Activated CD4-positive, alpha-beta T cell treated with anti-CD3 and anti-CD28 coated beads, Interleukin-2, Interleukin-4, amounts not matched to agents 100 ng/mL and 50 ng/mL, durations not matched to agents 16 hours and 8 hours (primary cell): ENCODE measurements around the gene ZC3H6.
"Not testable (repeated sequence)": the region's sequence is repeated elsewhere in the genome, so short reads cannot be mapped to it uniquely, and the experiment has no call there.

ENCODE experiments used
- DNase-seq: peaks from one replicate; pipeline ENCODE4 v3.0.0-alpha.2; 2020; ENCODE audit warnings: low spot score

ZC3H6 gene

DNA sequence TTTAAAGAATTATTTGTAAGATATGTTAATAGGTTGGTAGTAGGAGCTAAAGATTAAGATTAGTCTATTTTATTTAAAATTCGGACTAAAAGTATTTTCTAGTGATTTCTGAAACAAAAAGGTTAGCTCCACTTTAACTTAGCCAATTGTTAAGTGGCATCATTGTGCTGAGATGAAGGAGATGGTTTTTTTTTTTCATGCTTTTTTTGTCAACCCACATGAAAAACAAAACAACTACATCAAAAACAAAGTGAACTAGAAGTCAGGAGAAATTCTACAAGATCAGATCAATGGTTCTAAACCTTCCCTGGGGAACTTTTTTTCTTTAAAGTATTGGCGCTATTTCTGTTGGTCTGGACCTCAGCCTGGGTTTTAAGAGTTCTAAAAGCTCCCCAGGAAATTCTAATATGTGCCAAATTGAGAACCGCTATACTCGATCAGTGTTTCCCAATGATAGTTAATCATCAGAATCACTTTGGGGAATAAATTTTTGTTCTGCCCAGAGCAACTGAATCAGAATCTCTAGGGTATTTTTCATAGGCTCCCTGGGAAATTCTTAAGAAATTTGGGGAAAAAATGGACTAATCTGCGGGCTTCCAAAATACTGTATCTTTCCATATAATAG lies 2.3 kb downstream of the ZC3H6 start:
- DNase-seq: no peak

DNA sequence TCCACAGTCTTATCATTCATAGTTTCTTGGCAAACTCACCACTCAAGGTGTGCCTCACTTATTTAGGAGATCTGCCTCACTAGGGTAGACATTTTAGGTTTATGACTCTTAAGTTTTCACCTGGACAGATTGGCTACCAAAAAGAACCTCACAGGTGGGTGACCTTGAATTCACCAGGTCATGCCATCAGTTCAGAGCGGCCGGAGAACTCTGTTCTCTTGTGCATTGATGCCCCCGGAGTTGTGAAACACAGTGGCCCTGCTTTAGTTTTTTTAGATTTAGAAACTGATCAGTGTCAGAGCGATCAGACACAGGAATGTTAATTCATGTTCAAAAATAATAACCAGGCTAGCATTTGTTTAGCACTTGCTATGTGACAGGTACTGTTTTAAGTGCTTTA lies 6.7 kb downstream of the ZC3H6 start:
- not testable (repeated sequence) for DNase-seq

DNA sequence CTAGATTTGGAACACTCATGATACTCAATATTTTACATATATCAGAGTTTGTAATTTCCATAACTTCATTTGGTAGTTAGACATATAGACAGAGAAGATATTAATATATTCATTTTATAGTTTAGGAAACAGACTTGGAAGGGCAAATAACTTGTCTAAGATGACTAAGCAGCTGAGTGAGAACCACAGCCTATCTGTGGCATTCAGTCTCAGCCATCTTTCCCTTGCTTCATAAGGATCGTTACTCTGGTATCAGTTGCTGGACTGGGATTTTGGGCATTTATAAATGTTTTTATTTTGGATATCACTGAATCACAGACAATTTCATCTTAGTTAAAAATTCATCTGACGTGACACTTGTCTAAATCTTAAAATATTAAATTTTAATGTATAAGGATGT lies 8.1 kb downstream of the ZC3H6 start:
- not testable (repeated sequence) for DNase-seq

DNA sequence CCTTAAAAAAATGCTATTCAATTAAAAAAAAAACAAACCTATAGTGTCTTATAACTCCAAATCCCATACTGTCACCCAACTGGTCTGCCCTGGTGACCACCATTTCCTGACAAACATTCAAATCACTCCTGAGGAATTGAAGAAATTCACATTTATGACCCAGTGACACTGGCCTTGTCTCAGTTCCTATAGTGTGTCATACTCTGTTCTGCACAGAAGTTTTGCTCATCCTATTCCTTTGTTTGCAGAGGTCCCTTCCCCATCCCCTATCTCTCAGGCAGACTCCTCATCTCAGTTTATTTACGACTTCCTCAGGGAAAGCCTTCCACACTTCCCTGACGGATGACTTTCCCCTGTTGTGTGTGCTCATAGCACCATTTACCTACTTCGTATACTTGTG lies 14.7 kb downstream of the ZC3H6 start:
- DNase-seq: no peak

DNA sequence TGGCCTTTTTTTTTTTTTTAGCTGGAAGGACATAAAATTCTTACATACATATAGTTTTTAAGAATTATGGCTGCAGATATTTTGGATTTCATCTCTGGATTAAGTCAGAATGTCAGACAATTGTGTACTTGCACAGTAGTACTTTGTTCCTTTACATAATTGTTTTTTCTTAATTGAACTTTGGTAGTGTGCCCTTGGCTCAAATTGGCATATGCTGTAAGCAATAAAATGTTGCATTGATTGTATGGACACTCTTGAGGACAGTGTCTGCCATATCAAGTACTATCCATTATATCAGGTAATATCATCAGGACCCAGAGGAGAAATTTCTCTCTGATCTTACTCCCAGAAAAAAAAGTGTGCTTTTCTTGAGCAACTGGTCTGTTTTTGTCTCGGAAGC lies 15.3 kb downstream of the ZC3H6 start:
- DNase-seq: no peak

DNA sequence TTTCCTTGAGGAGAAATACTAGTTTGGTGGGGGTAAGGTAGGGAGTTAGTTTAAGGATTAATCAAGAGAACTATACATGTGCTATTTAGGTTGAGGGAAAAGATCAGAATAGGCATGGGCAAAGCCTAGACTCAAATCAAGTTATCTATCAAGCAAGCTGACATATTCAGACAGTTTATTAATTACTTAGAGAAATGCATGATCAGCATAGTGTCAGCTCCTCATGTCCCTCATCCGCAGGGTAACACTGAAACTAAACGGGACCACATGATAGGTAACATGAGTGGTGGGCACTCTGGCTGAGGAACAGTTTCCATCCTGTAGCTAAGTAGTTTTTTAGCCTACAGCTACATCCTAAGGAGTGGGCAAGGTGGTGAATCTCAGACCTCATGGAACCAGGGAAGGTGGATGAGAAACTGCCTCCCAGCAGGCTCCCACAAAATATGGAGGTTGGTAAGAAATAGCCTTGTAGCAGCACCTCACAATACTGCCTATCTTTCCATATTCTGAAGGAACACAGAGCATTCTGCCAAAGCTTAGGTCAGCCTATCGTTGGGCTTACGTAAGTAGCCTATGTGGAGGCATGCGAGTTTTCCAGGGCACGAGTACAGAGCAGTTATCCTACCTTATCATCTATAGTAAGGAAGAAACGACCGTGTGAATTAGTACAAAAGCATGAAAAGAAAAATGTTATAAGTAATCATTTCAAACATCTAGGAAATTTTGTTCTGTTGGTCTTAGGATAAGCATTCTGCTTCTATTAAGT lies 18.4 kb downstream of the ZC3H6 start:
- DNase-seq: no peak

DNA sequence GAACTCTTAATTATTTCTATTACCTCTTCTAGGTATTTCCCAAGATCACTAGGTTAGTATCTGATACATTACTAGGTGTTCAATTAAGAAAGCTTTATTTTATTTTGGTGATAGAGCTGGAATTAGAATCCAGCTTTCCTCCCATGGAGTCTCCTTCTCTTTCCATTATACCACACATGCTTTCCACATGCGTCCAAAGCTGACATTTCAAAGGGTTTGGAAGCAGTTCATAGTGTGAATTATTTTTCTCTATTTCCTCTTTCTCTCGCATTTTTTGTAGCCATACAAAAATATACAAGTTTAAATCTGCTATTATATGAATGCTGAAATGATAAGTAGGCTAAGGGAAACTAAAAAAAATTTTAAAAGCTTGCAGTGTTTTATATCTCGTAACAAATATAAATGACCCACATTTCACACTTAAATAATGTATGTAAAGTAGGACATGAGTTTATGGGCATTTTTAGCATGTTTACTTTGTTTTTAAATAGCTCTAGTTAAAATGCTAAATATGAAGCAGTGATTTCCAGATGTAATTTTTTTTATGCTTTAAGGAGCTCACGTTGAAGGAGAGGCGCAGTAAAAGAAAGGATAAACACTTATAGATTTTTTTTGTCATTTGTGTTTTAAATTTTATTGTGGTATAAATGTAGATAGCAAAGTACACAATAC lies 20.1 kb downstream of the ZC3H6 start:
- no peak for DNase-seq

DNA sequence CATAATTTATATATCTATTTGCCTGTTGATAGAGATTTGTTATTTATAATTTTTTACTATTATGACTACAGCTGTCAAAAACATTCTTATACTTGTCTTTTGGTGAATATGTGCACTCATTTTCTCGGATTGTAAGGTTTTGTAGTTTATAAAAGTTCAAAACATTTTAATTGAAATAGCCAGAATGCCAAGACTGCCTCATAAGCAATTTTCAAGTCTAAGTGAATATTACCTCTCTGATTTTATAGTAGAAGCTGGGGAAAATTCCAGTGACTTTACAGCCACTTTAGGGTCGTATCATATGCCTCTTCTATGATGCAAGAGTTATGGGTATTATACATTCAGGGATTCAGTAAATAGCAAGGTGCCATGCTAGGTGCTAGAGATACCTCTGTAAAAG lies 21.0 kb downstream of the ZC3H6 start:
- DNase-seq: no peak

DNA sequence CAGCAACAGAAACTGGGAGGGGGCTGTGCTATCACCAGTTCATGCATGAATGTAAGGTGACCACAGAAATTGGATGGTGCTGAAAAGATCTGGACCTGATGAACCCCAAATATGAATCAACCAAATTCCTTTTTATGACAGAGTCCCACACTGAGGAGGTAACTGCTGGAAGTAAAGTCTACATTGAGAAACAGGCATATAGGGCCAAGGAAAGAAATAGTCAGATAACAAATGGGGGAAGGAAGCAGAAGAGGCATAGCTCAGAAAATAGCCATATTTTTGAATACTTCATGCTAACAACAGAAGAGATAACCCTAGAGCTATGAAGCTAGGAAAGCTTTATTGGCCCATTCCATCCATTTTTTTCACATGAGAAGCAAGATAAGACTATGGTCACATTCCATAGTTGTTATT lies 25.8 kb downstream of the ZC3H6 start:
- no peak for DNase-seq

DNA sequence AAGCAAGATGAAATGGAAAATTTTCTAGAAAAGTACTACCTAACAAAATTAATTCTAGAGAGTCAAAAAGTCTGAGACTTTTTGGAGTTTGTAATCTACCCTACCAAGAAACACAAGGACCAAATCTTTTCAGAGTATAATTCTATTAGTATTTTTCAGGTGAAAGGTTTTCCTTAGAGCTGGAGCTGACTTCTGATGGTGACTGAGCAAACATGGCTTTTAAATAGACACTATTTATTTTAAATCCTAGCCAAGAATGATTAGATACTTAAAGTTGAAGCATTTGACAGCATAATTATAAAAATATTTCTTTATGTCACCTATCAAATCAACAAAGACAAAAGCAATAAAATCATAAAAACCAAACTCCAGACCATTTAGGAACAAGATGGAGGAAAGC lies 26.6 kb downstream of the ZC3H6 start:
- DNase-seq: no peak

DNA sequence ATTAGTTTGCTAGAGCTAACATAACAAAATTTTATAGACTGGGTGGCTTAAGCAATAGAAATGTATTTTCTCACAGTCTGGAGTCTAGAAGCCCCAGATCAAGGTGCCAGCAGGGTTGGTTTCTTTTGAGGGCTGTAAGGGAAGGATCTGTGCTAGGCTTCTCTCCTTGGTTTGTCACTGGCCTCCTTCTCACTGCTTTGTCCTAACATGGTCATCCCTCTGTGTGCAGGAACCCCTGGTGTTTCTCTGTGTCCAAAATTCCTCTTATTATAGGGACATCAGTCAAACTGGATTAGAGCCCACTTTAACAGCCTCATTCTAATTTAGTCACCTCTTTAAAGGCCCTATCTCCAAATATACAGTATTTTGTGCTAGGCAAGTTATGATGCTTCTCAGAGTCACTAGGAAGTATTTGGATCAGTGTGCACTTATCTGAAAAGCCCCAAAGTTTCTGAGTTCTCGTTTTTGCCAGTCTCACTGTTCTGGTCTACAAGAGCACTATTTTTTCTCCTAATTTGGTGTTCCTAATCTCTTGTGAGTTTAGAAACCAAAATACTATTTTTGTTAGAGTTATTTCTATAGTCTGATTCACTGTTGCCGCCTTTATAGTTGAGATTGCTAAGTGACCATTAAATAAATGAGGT lies 29.0 kb downstream of the ZC3H6 start:
- no peak for DNase-seq

DNA sequence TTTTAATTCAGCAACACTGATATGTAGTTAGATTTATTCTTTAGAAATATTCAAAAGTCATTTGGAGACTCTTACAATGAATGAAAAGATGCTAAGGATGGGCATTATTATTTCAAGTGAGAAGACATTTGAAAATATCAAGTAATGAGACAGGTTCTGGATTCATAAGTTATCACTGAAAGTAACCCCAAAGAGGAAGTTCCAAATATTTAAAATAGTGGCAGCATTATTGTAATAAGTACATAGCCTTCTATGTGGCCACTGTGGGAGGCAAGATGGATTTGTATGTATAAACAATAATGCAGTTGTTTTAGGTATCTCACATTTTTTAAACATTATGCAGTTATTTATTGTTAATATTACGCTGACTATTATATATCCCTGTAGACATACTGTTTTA lies 29.7 kb downstream of the ZC3H6 start:
- no peak for DNase-seq

DNA sequence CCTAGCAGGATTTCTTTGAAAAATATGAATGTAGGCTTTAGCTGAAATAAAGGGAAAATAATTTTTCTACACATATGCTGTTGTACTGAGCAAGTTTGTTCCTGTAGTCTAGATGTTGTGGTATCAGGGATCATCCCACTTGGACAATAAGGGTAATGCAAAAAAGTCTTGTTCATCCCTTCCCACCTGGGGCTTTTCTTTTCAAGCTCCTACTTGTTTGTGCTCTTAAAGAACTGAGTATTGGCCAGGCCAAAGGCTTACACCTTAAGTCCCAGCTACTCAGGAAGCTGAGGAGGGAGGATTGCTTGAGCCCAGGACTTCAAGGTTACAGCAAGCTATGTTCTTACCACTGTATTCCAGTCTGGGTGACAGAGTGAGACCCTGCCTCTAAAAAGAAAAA lies 35.5 kb downstream of the ZC3H6 start:
- DNase-seq: no peak

DNA sequence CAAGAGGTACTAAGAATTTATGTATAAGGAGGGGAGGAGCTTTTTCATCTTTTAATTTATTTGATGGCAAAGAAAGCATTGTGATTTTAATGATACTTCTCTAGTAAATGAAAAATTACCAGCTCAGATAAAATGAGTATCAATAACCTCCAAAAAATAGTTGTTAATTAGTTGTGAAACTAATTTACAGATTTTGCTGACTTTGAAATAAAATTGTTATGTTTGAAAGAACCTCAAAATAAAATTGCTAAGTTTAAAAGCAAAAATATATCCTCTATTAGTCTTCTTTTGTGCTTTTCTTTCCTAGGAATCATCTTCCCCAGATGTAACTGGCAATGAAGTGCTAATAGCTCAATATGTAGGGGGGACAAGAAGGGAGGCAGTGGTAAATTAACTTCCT lies 36.5 kb downstream of the ZC3H6 start:
- no peak for DNase-seq

DNA sequence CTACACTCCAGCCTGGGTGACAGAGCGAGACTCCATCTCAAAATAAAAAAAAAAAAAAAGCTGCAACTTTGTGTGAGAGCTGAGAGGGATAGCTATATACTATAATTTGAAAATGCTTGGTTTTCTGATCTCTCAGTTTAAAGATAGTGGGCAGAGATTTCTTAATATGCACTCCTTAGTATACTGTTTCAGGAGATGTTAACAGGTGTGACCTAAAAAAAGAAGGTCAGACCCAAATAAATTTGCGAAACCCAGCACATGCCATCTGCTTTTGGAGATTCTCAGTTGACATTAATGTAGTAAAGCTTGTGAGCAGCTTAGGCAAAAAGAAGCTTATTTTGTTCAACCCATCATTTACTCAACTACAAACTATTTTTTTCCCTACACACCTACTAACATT lies 37.4 kb downstream of the ZC3H6 start:
- DNase-seq: no peak

DNA sequence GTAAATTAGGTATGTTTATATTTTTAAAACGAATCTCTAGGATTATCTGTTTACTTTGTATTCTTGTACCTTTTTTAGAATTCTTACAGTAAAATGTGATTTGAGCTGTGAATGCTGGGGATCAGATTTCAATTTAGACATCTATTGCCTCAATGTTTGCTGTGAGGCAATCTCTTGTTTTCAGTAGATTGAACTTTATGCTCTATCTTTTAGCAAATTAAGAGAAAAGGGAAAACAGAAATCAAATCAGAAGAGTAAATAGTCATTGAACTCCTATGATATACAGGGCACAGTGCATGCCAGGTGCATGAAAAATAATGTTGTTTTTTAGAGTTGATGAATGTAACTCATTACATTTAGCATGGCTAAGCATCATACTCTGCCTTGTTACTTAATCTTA lies 39.5 kb downstream of the ZC3H6 start:
- no peak for DNase-seq

DNA sequence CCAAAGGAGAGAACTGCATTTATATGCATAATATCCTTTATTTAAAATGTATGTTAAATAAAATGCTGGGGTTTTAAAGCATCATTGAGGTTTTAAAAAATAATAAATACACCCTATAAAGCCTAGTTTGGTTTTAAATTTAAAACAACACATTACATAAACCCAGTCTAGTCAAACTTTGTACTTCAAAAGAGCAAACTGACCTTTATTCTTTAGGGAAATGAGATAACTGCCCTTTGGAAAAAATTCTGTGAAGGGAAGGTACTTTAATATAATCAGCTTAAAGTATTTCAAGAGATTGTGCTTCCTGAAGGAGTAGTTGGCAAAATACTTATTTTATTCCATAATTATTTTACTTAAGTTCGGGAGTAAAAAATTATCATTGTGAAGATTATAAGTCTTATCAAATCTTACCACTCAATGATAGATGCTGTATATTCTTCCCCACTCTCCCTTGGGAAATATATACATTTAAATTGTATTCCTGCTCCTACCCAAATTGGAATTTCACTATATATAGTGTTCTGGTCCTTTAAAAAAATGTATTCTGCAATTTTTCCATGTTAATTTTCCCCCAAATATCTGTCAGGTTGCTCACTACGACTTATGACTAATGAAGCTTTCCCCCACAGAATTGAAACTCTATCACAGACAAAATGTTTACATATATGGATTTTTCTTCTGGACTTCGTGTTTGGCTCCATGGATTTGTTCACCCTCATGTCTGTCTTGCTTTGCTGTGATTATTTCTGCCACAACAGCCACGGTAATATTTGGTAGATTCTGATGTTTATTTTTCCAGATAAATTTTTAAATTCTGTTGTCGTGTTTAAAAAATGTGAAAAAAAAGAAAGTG lies 42.1 kb downstream of the ZC3H6 start:
- no peak for DNase-seq

DNA sequence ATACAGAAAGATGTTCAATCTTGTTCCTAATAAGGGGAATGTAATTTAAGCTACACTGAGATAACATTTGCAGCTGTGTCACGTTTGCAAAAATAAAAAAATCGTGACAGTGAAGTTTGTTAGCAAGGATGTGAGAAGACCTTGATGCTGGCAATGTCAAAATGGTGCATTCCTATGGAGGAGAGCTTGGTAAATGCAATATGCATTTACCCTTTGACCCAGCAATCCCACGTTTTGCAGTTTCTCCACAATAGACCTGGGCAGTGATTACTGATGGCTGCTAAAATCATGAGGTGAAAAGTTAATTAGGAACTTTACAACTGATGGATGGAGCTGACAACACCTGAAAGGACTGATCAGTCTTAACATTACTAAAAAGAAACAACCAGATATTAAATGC lies 43.1 kb downstream of the ZC3H6 start:
- DNase-seq: no peak

DNA sequence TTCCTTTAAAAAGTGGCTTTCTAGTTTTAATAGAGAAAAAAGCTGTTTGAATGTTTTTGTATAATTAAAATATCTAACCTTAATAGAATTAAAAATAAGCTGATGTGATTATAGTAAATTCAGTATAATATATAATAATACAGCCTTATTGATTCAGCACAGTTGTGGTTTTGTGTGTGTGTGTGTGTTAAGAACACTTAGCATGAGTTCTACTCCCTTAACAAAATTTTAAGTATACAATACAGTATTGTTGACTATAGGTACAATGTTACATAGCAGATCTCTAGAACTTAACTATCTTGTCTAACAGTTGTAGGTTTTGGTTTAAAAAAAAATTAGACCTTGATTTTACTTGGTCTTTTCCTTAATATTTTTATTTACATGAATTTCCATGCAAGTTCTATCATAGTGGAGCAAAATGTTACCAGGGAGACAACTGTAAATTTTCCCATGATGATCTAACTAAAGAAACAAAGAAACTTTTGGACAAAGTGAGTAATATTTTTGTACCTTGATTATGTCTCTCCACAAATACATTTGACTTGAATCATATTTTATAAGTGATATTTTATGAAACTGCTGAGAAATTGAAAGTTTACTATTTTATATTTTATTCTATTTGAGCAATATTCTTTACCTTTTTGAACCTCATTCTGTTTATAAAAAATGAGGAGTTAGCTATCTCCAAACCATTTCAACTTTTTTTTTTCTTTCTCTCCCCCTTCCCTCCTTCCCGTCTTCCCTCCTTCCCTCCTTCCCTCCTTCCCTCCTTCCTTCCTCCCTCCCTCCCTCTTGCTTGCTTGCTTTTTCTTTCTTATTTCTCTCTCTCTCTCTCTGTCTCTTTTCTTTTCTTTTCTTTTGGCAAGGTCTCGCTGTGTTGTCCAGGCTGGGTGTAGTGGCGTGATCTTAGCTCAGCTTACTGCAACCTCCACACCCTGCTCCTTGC lies 46.3 kb downstream of the ZC3H6 start:
- no peak for DNase-seq

DNA sequence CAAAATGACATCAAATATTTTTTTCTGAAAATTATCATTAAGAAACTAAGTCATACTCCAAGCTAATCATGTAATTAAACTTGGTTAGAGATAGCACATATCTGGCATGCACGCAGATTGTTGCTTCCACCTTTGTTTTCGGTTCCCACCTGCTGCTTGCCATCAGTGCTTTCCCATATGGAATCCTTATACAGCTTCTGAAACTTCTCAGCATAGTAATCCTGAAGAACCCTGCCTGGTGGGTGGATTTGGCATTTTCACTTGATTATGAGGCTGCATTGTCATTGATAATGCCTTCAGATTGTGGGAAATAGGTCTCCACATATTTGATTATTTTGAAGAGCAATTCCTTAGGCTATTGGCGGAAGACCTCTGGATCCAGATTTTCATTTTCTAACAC lies 47.5 kb downstream of the ZC3H6 start:
- DNase-seq: no peak
